ENCODE results near the gene HCFC1R1.

GRCh38 chr16:2991566-2992261, 32.0 kb downstream of the HCFC1R1 start:
- no peak for TF ChIP-seq CTCF (IDR thresholded peaks at IDR 0.05; ENCODE audit: poor library complexity)
- no peak for TF ChIP-seq EZH2phosphoT487 (IDR thresholded peaks at IDR 0.05; ENCODE audit: low read depth, severe bottlenecking, unreplicated experiment)

Data from hepatocyte (in vitro differentiated cells).